Measurements from ENCODE around the gene FHIT. TPM values are rescaled to one million over a fixed set of nuclear protein-coding genes. Genes with fewer than 3 reads are reported as not detected.

FHIT gene
- total RNA-seq, 2 donors from 2014 or later = 6.8 to 12.3 TPM

GRCh38 chr3:59925946-59926345, 1325.3 kb downstream of the FHIT start:
- Histone ChIP-seq H3K27ac (ENCODE audit: low read depth, low read length) (no peak overlapping the region), H3K4me1 (ENCODE audit: control insufficient read depth, insufficient read depth, low read length) (no peaks in the 10 kb centered on the region), H3K9me3 (ENCODE audit: control insufficient read depth, low read length) (no peaks in the 10 kb centered on the region), H3K4me3 (ENCODE audit: low read length) (no peak overlapping the region), H3K27me3 (ENCODE audit: control insufficient read depth, insufficient read depth, low read length, poor library complexity, severe bottlenecking) (peaks cover 11% of the 10 kb centered on the region), H3K9ac (ENCODE audit: extremely low read depth, low read length, poor library complexity, severe bottlenecking) (no peak overlapping the region), H3K36me3 (ENCODE audit: control insufficient read depth, insufficient read depth, low read length) (no peaks in the 10 kb centered on the region)
- no peak overlapping the region for H3K27ac Mint-ChIP-seq
- no peak overlapping the region for H3K4me3 Mint-ChIP-seq
- H3K4me1 Mint-ChIP-seq = peaks cover 14% of the 10 kb centered on the region
- peaks cover 12% of the 10 kb centered on the region for H3K27me3 Mint-ChIP-seq (ENCODE audit: insufficient read depth)
- DNase-seq = no peak
- no peaks in the 10 kb centered on the region for H3K36me3 Mint-ChIP-seq (ENCODE audit: low read depth)
- H3K9me3 Mint-ChIP-seq = no peaks in the 10 kb centered on the region
- no peak for TF ChIP-seq CTCF (conservative IDR thresholded peaks at IDR 0.05)

- Mint-ChIP-seq H3K4me3 (no peak overlapping the region), H3K27ac (no peak overlapping the region), H3K4me1 (peaks cover 14% of the 10 kb centered on the region), H3K9me3 (no peaks in the 10 kb centered on the region), H3K27me3 (ENCODE audit: insufficient read depth) (peaks cover 12% of the 10 kb centered on the region), H3K36me3 (ENCODE audit: low read depth) (no peaks in the 10 kb centered on the region)
- H3K4me1 ChIP-seq (ENCODE audit: control insufficient read depth, insufficient read depth, low read length) = no peaks in the 10 kb centered on the region
- no peaks in the 10 kb centered on the region for H3K9me3 ChIP-seq (ENCODE audit: control insufficient read depth, low read length)
- WGBS, 2 experiments (ENCODE audit: insufficient coverage in 1 of 2, insufficient read length in 1 of 2) = 94 to 96% methylated on average over 7 of the region's 7 CpGs
- H3K9ac ChIP-seq (ENCODE audit: extremely low read depth, low read length, poor library complexity, severe bottlenecking) = no peak overlapping the region
- TF ChIP-seq CTCF (conservative IDR thresholded peaks at IDR 0.05) = no peak
- no peak for DNase-seq
- H3K36me3 ChIP-seq (ENCODE audit: control insufficient read depth, insufficient read depth, low read length) = no peaks in the 10 kb centered on the region
- H3K4me3 ChIP-seq (ENCODE audit: low read length) = no peak overlapping the region
- H3K27me3 ChIP-seq (ENCODE audit: control insufficient read depth, insufficient read depth, low read length, poor library complexity, severe bottlenecking) = peaks cover 11% of the 10 kb centered on the region
- H3K27ac ChIP-seq (ENCODE audit: low read depth, low read length) = no peak overlapping the region
Observed at GRCh38 chr3:59922192-59922591, 1329.1 kb downstream of the FHIT start.

- no peaks in the 10 kb centered on the region for H3K9me3 Mint-ChIP-seq
- no peaks in the 10 kb centered on the region for H3K9me3 ChIP-seq (ENCODE audit: control insufficient read depth, low read length)
- H3K4me3 Mint-ChIP-seq = no peak overlapping the region
- no peak for TF ChIP-seq CTCF (conservative IDR thresholded peaks at IDR 0.05)
- H3K27me3 ChIP-seq (ENCODE audit: control insufficient read depth, insufficient read depth, low read length, poor library complexity, severe bottlenecking) = peaks cover 11% of the 10 kb centered on the region
- H3K27ac ChIP-seq (ENCODE audit: low read depth, low read length) = no peak overlapping the region
- no peaks in the 10 kb centered on the region for H3K36me3 Mint-ChIP-seq (ENCODE audit: low read depth)
- H3K4me1 ChIP-seq (ENCODE audit: control insufficient read depth, insufficient read depth, low read length) = no peaks in the 10 kb centered on the region
- no peak overlapping the region for H3K27ac Mint-ChIP-seq
- H3K4me1 Mint-ChIP-seq = peaks cover 14% of the 10 kb centered on the region
- 95% methylated on average over 5 of the region's 5 CpGs; no CpG with 5 or more reads in 1 of the 2 experiments for WGBS, 2 experiments (ENCODE audit: insufficient coverage in 1 of 2, insufficient read length in 1 of 2)
- no peaks in the 10 kb centered on the region for H3K36me3 ChIP-seq (ENCODE audit: control insufficient read depth, insufficient read depth, low read length)
- DNase-seq = no peak
- peaks cover 10% of the 10 kb centered on the region for H3K27me3 Mint-ChIP-seq (ENCODE audit: insufficient read depth)
- H3K9ac ChIP-seq (ENCODE audit: extremely low read depth, low read length, poor library complexity, severe bottlenecking) = no peak overlapping the region
- H3K4me3 ChIP-seq (ENCODE audit: low read length) = no peak overlapping the region
Observed at GRCh38 chr3:59920822-59921221, 1330.4 kb downstream of the FHIT start.
